Inflammatory macrophage (primary cell): ENCODE data around the gene CASKIN1.
A peak's percentile ranks its signal among the peaks of the same experiment; 100 is the strongest.

Source experiments
- DNase-seq, 2 donors: peaks; one replicate each; pipeline ENCODE4 v3.0.0-alpha.2; 2020 to 2022

Gene CASKIN1

GRCh38 chr16:2190659-2191445 lies 5.6 kb downstream of the CASKIN1 start:
- DNase-seq, result no peak

GRCh38 chr16:2190002-2190658 lies 6.3 kb downstream of the CASKIN1 start:
- no peak for DNase-seq

- no peak for DNase-seq
Measured at GRCh38 chr16:2189252-2189893, 7.0 kb downstream of the CASKIN1 start.

GRCh38 chr16:2188395-2188794 lies 8.0 kb downstream of the CASKIN1 start:
- DNase-seq, result no peak

GRCh38 chr16:2187212-2187611 lies 9.2 kb downstream of the CASKIN1 start:
- DNase-seq, result no peak

- no peak for DNase-seq
Measured at GRCh38 chr16:2186505-2186904, 9.9 kb downstream of the CASKIN1 start.

- no peak for DNase-seq
Measured at GRCh38 chr16:2186064-2186463, 10.3 kb downstream of the CASKIN1 start.

GRCh38 chr16:2184962-2185361 lies 11.4 kb downstream of the CASKIN1 start:
- no peak for DNase-seq

GRCh38 chr16:2184346-2184745 lies 12.1 kb downstream of the CASKIN1 start:
- no peak for DNase-seq

GRCh38 chr16:2183671-2184070 lies 12.7 kb downstream of the CASKIN1 start:
- no peak for DNase-seq

GRCh38 chr16:2181952-2182351 lies 14.5 kb downstream of the CASKIN1 start:
- no peak for DNase-seq

- no peak for DNase-seq
Measured at GRCh38 chr16:2180962-2181923, 15.2 kb downstream of the CASKIN1 start.

GRCh38 chr16:2180461-2180860 lies 15.9 kb downstream of the CASKIN1 start:
- DNase-seq, result no peak

GRCh38 chr16:2179576-2179975 lies 16.8 kb downstream of the CASKIN1 start:
- no peak for DNase-seq

GRCh38 chr16:2179107-2179501 lies 17.3 kb downstream of the CASKIN1 start:
- DNase-seq, result no peak

- DNase-seq, result peak in 1 of 2 donors; percentile 23
Measured at GRCh38 chr16:2178321-2179106, 17.9 kb downstream of the CASKIN1 start.

GRCh38 chr16:2177561-2177960 lies 18.8 kb downstream of the CASKIN1 start:
- no peak for DNase-seq

- no peak for DNase-seq
Measured at GRCh38 chr16:2177101-2177500, 19.3 kb downstream of the CASKIN1 start.

GRCh38 chr16:2176047-2176446 lies 20.4 kb downstream of the CASKIN1 start:
- DNase-seq, result no peak

GRCh38 chr16:2175454-2175853 lies 21.0 kb downstream of the CASKIN1 start:
- no peak for DNase-seq

GRCh38 chr16:2174396-2175131 lies 21.8 kb downstream of the CASKIN1 start:
- DNase-seq, result no peak
